Stimulated activated CD8-positive, alpha-beta memory T cell treated with anti-CD3 and anti-CD28 coated beads, Interleukin-7, amount 100 ng/mL, for 24 hours (primary cell): ENCODE results near the gene SPRED2.

ENCODE experiments used
- DNase-seq: peaks from one replicate; pipeline ENCODE4 v3.0.0-alpha.2; 2020; ENCODE audit warnings: low read depth

Gene SPRED2

GRCh38 chr2:65277118-65277517 is 155.3 kb downstream of the SPRED2 start:
- no peak for DNase-seq

GRCh38 chr2:65276609-65277008 is 155.8 kb downstream of the SPRED2 start:
- DNase-seq, result no peak

- no peak for DNase-seq
Observed at GRCh38 chr2:65275141-65275915, 157.1 kb downstream of the SPRED2 start.

GRCh38 chr2:65273344-65273743 is 159.1 kb downstream of the SPRED2 start:
- DNase-seq, result no peak

- no peak for DNase-seq
Observed at GRCh38 chr2:65268957-65269356, 163.4 kb downstream of the SPRED2 start.

GRCh38 chr2:65267008-65267407 is 165.4 kb downstream of the SPRED2 start:
- DNase-seq, result no peak

GRCh38 chr2:65265671-65266045 is 166.7 kb downstream of the SPRED2 start:
- DNase-seq, result no peak

GRCh38 chr2:65264821-65265670 is 167.4 kb downstream of the SPRED2 start:
- no peak for DNase-seq

GRCh38 chr2:65263986-65264385 is 168.4 kb downstream of the SPRED2 start:
- DNase-seq, result no peak

GRCh38 chr2:65263262-65263661 is 169.1 kb downstream of the SPRED2 start:
- DNase-seq, result no peak

GRCh38 chr2:65261676-65262075 is 170.7 kb downstream of the SPRED2 start:
- DNase-seq, result no peak
